Immature natural killer cell (primary cell): Measurements from ENCODE around the gene PYURF. TPM values are rescaled to one million over a fixed set of nuclear protein-coding genes. Genes with fewer than 3 reads are reported as not detected.

Source experiments
- DNase-seq, 3 donors: peaks; one replicate each; pipeline ENCODE4 v3.0.0; 2022; ENCODE audit warnings: mixed read lengths in 1 of 3
- H3K27ac Mint-ChIP-seq, 6 donors: one replicate each; pipeline ENCODE4 v1.8.0; 2020; ENCODE audit warnings: mixed read lengths in 6 of 6, mild to moderate bottlenecking in 5 of 6, inconsistent platforms in 4 of 6, moderate library complexity in 3 of 6
- H3K27me3 Mint-ChIP-seq, 3 donors: one replicate each; pipeline ENCODE4 v1.8.0; 2020 to 2021; ENCODE audit warnings: low read depth in 3 of 3, mild to moderate bottlenecking in 3 of 3, mixed read lengths in 3 of 3, moderate library complexity in 3 of 3, inconsistent platforms in 1 of 3
- H3K36me3 Mint-ChIP-seq, 3 donors: one replicate each; pipeline ENCODE4 v1.8.0; 2020; ENCODE audit warnings: mixed read lengths in 3 of 3, inconsistent platforms in 2 of 3, mild to moderate bottlenecking in 2 of 3
- H3K4me1 Mint-ChIP-seq, 2 donors: one replicate each; pipeline ENCODE4 v1.8.0; 2020; ENCODE audit warnings: inconsistent platforms in 2 of 2, mild to moderate bottlenecking in 2 of 2, mixed read lengths in 2 of 2, moderate library complexity in 1 of 2
- H3K4me3 Mint-ChIP-seq, 5 donors: one replicate each; pipeline ENCODE4 v1.8.0; 2020; ENCODE audit warnings: mild to moderate bottlenecking in 5 of 5, mixed read lengths in 5 of 5, inconsistent platforms in 3 of 5, moderate library complexity in 3 of 5
- H3K9me3 Mint-ChIP-seq, 6 donors: one replicate each; pipeline ENCODE4 v1.8.0; 2020; ENCODE audit warnings: mild to moderate bottlenecking in 6 of 6, mixed read lengths in 6 of 6, inconsistent platforms in 4 of 6, moderate library complexity in 3 of 6
- polyA plus RNA-seq, 3 donors: library from polyadenylated mRNA; unstranded; fragments of 300-500 nt; fragmentation: Illumina TruSeq; gene quantifications; one replicate each; pipeline ENCODE4 v1.2.3, GENCODE V29; 2021

Gene PYURF
- polyA plus RNA-seq, 3 donors from 2014 or later = 267 to 445 (median 321) TPM

DNA sequence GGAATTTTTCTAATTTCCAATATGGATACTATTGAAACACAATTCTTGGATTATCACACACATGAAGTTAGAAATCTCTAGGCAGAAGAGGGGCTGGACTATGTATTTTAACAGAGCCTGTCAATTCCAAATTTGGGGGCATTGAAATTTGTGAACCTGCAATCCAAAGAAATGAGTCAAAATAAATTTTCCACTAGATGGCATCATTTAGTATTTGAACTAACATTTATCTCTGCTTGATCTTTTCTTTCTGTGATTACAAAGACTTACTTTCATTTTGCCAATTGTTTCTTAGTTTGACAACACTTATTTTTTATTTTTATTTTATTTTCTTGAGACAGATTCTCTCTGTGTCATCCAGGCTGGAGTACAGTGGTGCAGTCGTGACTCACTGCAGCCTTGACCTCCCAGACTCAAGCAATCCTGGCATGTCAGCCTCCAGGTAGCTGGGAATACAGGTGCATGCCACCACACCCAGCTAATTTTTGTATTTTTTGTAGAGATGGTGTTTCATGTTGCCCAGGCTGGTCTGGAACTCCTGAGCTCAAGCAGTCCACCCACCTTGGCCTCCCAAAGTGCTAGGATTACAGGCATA, 2.7 kb upstream of the PYURF start:
- peak in 2 of 3 donors; percentile 10 to 25 for DNase-seq
- Mint-ChIP-seq H3K9me3 (no peaks in the 10 kb centered on the region), H3K4me3 (peak overlapping the region in 1 of 5 donors; percentile 0), H3K36me3 (peaks cover 0 to under 1% (median 0%) of the 10 kb centered on the region in 3 donors), H3K27me3 (peaks cover 0 to 5% (median 4%) of the 10 kb centered on the region in 3 donors), H3K27ac (peak overlapping the region in 2 of 6 donors; percentile 1 to 7), H3K4me1 (peaks cover 14 to 33% of the 10 kb centered on the region in 2 donors)

DNA sequence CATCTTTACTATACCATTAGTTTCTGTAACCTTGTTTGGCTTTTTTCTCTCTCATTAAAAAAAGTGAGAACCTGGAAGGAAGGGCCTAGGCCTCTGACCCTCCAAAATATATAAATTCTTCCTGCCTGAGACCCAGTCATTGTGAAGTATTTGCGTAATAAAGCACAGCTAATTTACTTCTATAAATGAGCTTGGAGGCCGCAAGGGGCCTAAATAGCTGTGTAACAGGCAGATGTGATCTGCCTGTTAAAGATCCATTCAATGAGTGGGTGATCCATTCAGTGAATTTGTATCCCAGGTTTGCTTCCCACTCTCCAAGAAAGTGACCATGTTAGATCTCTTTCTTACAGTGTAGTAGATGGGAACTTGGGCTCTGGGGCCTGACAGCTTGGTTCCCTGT, 595 bp upstream of the PYURF start:
- no peaks in the 10 kb centered on the region for H3K9me3 Mint-ChIP-seq
- H3K27ac Mint-ChIP-seq = peak overlapping the region; percentile 76 to 87 (median 80)
- peaks cover 17 to 42% of the 10 kb centered on the region in 2 donors for H3K4me1 Mint-ChIP-seq
- H3K27me3 Mint-ChIP-seq = peaks cover 0 to 5% (median 4%) of the 10 kb centered on the region in 3 donors
- DNase-seq = no peak
- peaks cover 0 to 4% (median 0%) of the 10 kb centered on the region in 3 donors for H3K36me3 Mint-ChIP-seq
- H3K4me3 Mint-ChIP-seq = peak overlapping the region; percentile 80 to 98 (median 94)

DNA sequence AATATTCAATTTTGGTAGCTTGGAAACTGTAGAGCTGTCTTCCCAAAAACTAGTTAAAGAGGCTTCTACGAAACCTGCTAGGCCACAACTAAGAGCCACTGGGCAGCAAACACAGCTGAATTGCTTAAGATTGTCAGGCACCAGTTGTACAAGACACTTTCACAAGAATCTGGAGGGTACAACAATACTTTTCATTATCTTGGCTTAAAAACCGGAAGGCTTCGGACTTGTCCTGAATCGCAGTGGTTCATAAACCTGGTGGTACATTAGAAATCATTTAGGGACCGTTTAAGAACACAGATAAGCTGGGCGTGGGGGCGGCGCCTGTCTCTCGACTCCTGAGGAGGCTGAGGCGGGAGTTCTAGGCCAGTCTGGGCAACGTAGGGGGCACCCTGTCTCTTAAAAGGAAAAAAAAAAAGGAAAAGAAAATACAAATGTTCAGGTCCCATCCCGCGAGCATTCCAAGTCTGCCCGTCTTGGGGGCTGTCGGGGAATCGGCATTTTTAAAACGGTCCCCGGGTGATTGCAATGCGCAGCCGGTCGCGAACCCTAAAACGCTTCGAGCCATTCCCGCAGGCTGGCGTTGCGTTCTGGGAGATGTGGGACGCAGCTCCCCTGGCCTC, 763 bp downstream of the PYURF start:
- H3K9me3 Mint-ChIP-seq = no peaks in the 10 kb centered on the region
- peaks cover 0 to 5% (median 2%) of the 10 kb centered on the region in 3 donors for H3K27me3 Mint-ChIP-seq
- H3K36me3 Mint-ChIP-seq = peaks cover 0 to 4% (median 0%) of the 10 kb centered on the region in 3 donors
- peaks cover 17 to 42% of the 10 kb centered on the region in 2 donors for H3K4me1 Mint-ChIP-seq
- H3K27ac Mint-ChIP-seq = peak overlapping the region; percentile 86 to 93 (median 88)
- DNase-seq = peak; percentile 12 to 21 (median 17)
- H3K4me3 Mint-ChIP-seq = peak overlapping the region; percentile 93 to 98 (median 96)

DNA sequence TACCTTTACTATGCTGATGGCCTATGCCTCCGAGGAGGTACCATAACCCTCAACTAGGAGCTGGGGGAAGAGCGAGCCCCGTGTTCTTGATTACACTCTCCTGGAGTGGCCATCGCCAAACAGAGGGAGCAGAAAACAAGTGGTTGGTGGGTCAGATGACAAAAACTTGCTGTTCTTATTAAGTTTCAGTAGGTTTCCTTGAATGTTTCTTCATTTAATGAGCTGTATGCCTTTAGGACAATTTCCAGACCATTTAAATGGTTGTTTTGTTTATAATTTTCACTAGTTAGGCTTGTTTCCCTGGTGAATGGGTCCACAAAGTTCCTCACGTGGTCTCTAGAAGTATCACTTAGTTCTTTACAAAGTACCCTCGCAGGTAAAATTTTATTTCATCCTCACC, 4.7 kb downstream of the PYURF start:
- Mint-ChIP-seq H3K27me3 (peaks cover 0 to 6% (median 2%) of the 10 kb centered on the region in 3 donors), H3K27ac (no peak overlapping the region), H3K36me3 (peaks cover 0 to 4% (median 0%) of the 10 kb centered on the region in 3 donors), H3K4me3 (no peak overlapping the region), H3K9me3 (no peaks in the 10 kb centered on the region), H3K4me1 (peaks cover 12 to 28% of the 10 kb centered on the region in 2 donors)
- DNase-seq = no peak

DNA sequence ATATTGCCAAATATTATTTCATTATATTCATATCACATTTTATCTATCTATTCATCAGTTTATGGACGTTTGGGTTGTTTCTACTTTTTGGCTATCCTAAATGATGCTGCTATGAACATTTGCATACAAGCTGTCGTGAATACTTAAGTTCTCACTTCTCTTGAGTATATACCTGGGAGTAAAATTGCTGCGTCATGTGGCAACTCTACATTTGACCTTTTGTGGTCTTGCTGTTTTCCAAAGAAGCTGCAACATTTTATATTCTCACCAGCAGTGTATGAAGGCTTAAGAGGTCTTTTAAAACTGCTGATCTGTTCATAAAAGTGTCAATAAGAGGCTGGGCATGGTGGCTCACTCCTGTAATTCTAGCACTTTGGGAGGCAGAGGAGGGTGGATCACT, 5.8 kb downstream of the PYURF start:
- H3K27ac Mint-ChIP-seq = no peak overlapping the region
- H3K4me3 Mint-ChIP-seq = no peak overlapping the region
- peaks cover under 1 to 5% (median 5%) of the 10 kb centered on the region in 3 donors for H3K27me3 Mint-ChIP-seq
- no peaks in the 10 kb centered on the region for H3K9me3 Mint-ChIP-seq
- H3K36me3 Mint-ChIP-seq = peaks cover 0 to 4% (median 0%) of the 10 kb centered on the region in 3 donors
- H3K4me1 Mint-ChIP-seq = peaks cover 11 to 24% of the 10 kb centered on the region in 2 donors
- no peak for DNase-seq

DNA sequence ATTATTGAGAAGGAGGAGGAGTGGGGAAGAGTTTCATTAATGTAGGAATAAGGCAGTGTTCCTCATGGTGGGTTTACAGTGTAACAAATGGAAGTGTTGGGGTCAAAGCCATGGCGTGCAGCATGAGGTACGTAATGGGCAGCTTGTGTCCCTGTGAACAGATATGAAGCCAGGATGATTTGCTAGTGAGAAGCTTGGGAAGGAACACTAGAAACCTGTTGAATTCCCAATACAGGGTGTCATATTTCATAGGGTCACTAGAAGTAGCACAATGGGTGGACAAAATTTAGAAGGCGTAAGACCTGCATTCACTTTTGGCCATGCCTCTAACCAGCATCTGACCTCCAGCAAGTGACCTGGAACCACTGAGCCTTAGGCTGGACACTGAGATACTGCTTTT, 6.8 kb downstream of the PYURF start:
- Mint-ChIP-seq H3K4me1 (peaks cover 3 to 13% of the 10 kb centered on the region in 2 donors), H3K27me3 (peaks cover 2 to 4% (median 3%) of the 10 kb centered on the region in 3 donors), H3K9me3 (no peaks in the 10 kb centered on the region), H3K4me3 (no peak overlapping the region), H3K36me3 (peaks cover 0 to 4% (median 0%) of the 10 kb centered on the region in 3 donors), H3K27ac (no peak overlapping the region)
- no peak for DNase-seq

DNA sequence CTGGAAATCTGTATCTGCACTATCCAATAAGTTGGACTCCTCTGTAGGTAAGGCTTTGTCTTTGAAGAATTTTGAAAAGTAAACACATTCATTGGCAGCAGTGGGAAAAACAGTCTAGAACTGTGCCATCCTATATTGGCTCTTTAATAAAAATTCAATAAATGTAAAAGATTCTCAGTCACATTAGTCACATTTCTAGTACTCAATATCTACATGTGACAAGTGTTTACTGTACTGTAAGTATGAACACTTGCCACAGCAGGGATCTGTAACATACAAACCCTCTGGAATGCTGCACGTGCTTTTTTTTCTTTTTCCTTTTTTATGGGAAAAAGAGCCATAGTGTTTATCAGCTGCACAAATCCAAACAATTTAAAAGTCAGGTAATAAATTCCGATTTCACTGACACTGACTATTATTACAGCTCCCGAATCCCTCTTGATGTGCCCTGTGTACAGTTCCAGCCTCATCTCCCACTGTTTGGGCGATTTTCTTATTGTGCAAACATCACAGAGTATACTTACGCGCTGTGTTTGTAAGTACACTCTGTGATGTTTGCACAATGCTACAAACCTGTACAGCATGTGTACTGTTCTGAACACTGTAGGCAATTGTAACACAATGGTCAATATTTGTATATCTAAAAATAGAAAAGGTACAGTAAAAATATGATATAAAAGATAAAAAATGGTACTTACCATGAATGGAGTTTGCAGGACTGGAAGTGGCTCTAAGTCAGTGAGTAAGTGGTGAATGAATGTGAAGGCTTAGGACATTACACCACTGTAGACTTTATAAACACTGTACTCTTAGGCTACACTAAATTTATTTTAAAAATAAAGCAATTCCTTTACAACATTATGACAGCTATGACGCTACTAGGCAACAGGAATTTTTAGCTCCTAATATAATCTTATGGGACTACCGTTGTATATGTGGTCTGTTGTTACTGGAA, 8.7 kb downstream of the PYURF start:
- H3K27me3 Mint-ChIP-seq = peaks cover 2 to 4% (median 3%) of the 10 kb centered on the region in 3 donors
- H3K4me3 Mint-ChIP-seq = no peak overlapping the region
- no peak for DNase-seq
- no peaks in the 10 kb centered on the region for H3K36me3 Mint-ChIP-seq
- no peaks in the 10 kb centered on the region for H3K9me3 Mint-ChIP-seq
- no peaks in the 10 kb centered on the region for H3K4me1 Mint-ChIP-seq
- no peak overlapping the region for H3K27ac Mint-ChIP-seq

DNA sequence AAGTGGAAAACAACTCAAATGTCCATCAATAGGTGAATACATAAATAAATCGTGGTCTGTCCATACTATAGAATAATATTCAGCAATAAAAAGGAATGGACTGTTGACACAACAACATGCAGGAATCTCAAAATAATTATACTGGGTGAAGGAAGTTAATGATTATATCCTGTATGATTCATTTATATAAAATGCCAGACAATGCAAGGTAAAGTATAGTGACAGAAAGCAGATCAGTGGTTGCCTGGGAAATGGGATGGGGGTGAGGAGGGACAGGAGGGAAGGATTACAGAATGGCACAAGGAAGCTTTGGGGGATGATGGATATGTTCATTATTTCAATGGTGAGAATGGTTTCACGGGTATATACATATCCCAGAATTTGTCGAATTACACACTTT, 12.3 kb downstream of the PYURF start:
- H3K4me3 Mint-ChIP-seq = no peak overlapping the region
- peaks cover 2 to 5% (median 3%) of the 10 kb centered on the region in 3 donors for H3K27me3 Mint-ChIP-seq
- peaks cover 0 to 2% (median 2%) of the 10 kb centered on the region in 3 donors for H3K36me3 Mint-ChIP-seq
- no peak overlapping the region for H3K27ac Mint-ChIP-seq
- no peaks in the 10 kb centered on the region for H3K4me1 Mint-ChIP-seq
- no peak for DNase-seq
- H3K9me3 Mint-ChIP-seq = no peaks in the 10 kb centered on the region

DNA sequence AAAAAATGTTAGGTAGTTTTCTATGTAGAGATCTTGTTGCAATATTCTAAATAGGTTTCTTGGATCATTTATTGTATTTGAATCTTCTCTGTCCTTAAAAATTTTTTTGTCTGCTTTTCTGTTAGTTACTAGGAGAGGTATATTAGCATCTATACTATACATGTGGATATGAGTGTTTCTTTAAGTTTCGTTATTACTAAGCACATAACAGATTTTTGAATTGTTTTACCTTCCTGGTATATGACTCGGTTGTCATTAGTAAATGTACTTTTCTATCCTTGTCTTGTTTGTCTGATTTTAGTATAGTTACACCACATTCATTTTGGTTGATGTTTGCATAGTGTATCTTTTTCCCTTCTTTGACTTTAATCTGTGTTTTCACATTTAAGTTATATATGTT, 20.2 kb downstream of the PYURF start:
- DNase-seq = no peak
- Mint-ChIP-seq H3K4me3 (no peak overlapping the region), H3K4me1 (no peaks in the 10 kb centered on the region), H3K36me3 (peaks cover 8 to 36% (median 27%) of the 10 kb centered on the region in 3 donors), H3K27me3 (peaks cover 0 to 1% (median 0%) of the 10 kb centered on the region in 3 donors), H3K9me3 (no peaks in the 10 kb centered on the region), H3K27ac (no peak overlapping the region)

DNA sequence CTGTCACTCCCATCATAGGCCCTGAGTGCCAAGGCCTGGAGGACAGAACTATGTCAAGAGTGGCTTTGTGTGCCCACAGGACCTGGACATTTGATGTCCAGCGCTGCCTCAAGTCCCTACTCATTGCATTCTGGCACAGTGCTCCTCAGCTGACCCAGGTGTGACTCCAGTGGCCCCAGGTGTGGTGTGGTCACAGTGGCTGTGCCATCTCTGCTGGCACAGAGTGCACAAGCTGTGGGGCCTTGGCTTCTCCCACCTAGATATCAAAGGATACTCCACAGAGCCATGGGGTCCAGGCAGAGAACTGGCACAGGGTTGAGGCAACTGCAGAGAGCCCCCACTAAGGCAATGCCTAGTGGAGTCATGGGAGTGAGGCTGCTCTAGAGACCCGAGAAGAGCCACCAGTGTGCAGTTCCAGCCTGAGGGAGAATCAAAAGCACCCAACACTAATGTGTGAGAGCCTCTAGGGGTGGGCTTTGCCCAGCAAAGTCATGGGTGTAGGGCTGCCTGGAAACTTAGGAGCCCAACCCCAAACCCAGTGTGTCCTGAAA, 25.6 kb downstream of the PYURF start:
- Mint-ChIP-seq H3K4me1 (no peaks in the 10 kb centered on the region), H3K27ac (no peak overlapping the region), H3K9me3 (no peaks in the 10 kb centered on the region), H3K36me3 (peaks cover 23 to 50% (median 46%) of the 10 kb centered on the region in 3 donors), H3K27me3 (no peaks in the 10 kb centered on the region), H3K4me3 (no peak overlapping the region)
- no peak for DNase-seq

DNA sequence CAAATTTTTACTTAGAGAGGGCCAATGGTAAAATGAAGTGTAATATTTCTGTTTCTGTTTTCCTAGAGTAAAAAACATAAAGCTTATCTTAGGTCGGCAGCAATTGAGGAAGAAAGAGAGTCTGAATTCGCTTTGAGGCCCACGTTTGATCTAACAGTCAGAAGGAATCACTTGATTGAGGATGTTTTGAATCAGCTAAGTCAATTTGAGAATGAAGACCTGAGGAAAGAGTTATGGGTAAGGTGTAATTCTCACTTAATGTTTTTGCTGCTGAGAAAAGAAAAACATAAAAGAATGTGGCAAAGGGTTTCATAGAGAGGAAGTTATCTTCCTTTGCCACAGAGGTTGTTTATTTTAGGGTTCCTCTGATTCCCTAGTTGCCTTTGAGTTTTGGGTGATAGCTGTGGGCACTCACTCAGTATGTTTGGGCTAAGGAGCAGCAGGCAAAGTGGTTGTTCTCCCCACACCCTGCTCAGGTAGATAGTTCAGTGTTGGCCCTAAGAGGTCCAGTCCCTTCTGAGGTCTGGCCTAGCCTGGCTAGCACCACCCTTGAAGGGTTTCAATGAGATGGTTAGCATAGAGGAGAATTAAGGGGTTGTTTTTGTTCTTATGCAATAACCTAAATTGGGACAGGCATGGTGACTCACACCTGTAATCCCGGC, 34.3 kb downstream of the PYURF start:
- H3K9me3 Mint-ChIP-seq = no peaks in the 10 kb centered on the region
- H3K27me3 Mint-ChIP-seq = no peaks in the 10 kb centered on the region
- H3K4me1 Mint-ChIP-seq = peaks cover 10 to 17% of the 10 kb centered on the region in 2 donors
- peak overlapping the region in 1 of 5 donors; percentile 11 for H3K4me3 Mint-ChIP-seq
- no peak for DNase-seq
- peaks cover 31 to 50% (median 36%) of the 10 kb centered on the region in 3 donors for H3K36me3 Mint-ChIP-seq
- H3K27ac Mint-ChIP-seq = peak overlapping the region; percentile 36 to 83 (median 66)

DNA sequence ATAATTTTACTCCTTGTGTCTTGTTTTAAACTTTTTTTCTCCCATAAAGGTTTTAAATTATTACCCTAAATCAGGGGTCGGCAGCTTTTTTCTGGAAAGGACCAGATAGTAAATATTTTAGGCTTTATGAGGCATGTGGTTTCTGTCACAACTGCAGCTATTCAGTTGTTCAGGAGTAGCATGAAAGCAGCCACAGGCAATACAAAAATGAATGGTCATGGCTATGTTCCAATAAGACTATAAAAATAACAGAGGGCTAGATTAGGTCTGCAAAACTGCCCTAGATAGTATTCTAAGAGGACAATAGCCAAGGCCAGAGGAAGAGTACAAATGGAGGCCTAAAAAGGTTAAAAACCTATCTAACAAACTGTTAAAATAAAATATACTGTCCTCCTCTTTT, 42.0 kb downstream of the PYURF start:
- H3K4me3 Mint-ChIP-seq = no peak overlapping the region
- H3K36me3 Mint-ChIP-seq = peaks cover 19 to 35% (median 30%) of the 10 kb centered on the region in 3 donors
- no peaks in the 10 kb centered on the region for H3K9me3 Mint-ChIP-seq
- H3K27me3 Mint-ChIP-seq = no peaks in the 10 kb centered on the region
- no peak overlapping the region for H3K27ac Mint-ChIP-seq
- no peak for DNase-seq
- no peaks in the 10 kb centered on the region for H3K4me1 Mint-ChIP-seq

DNA sequence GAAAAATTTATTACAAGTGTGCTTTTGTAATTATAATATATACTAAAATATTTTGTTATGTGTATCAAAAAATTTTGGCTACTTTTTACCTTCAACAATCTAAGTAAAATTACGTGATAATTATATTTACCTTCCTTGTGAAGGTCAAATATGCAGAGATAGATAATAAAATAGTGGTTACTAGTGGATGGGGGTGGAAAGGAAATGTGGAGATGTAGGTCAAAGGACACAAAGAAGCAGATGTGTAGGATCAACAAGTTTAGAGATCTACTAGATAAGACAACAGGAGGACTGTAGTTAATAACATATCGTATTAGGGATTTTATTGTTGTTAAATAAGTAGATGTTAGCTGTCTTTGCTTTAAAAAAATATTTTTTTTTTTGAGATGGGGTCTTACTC, 45.3 kb downstream of the PYURF start:
- no peak for DNase-seq
- Mint-ChIP-seq H3K9me3 (no peaks in the 10 kb centered on the region), H3K4me3 (no peak overlapping the region), H3K36me3 (peaks cover 20 to 37% (median 34%) of the 10 kb centered on the region in 3 donors), H3K27me3 (peaks cover 0 to 2% (median 0%) of the 10 kb centered on the region in 3 donors), H3K27ac (no peak overlapping the region), H3K4me1 (no peaks in the 10 kb centered on the region)
